ENCODE data around the gene TMEM138.

GRCh38 chr11:61356706-61357105, 5.5 kb upstream of the TMEM138 start:
- TF ChIP-seq CTCF (IDR thresholded peaks at IDR 0.05), result no peak
- TF ChIP-seq MAX (CRISPR knock-in tag; IDR thresholded peaks at IDR 0.05), result no peak
- no peak for TF ChIP-seq STAT6 (CRISPR knock-in tag; conservative IDR thresholded peaks at IDR 0.05; ENCODE audit: low read depth)
- TF ChIP-seq JUN (CRISPR knock-in tag; IDR thresholded peaks at IDR 0.05), result no peak
